GM12872 (cell line): Measurements from ENCODE around the gene HEYL.

Experiments
- TF ChIP-seq, protein P1 (sequence below): IDR thresholded peaks from 3 replicates; pipeline ENCODE4 v1.5.1; 2011; ENCODE audit warnings: low read depth, mild to moderate bottlenecking, low read length, moderate library complexity; ENCODE audit not compliant: insufficient read depth

The HEYL gene

DNA sequence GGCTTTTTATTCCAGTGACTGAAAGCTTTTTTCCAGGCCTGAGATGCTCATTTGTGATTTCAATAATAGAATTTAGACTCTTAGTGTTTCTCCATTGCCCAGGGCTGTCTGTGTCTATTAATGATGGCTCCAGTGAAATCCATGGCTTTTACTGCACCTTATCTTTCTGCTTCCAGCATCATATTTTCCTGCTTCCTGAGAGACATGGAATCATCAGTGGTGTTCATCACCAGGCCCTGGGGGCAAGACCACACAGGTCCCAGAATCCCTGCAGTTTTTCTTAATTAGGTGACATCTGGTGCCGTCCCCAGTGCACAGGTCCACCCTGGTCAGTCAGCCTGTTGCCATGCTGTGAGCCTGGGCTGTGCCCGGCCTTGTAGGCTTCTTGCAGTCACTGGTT lies 16.9 kb upstream of the HEYL start:
- TF ChIP-seq, protein P1, sequence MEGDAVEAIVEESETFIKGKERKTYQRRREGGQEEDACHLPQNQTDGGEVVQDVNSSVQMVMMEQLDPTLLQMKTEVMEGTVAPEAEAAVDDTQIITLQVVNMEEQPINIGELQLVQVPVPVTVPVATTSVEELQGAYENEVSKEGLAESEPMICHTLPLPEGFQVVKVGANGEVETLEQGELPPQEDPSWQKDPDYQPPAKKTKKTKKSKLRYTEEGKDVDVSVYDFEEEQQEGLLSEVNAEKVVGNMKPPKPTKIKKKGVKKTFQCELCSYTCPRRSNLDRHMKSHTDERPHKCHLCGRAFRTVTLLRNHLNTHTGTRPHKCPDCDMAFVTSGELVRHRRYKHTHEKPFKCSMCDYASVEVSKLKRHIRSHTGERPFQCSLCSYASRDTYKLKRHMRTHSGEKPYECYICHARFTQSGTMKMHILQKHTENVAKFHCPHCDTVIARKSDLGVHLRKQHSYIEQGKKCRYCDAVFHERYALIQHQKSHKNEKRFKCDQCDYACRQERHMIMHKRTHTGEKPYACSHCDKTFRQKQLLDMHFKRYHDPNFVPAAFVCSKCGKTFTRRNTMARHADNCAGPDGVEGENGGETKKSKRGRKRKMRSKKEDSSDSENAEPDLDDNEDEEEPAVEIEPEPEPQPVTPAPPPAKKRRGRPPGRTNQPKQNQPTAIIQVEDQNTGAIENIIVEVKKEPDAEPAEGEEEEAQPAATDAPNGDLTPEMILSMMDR = no peak

DNA sequence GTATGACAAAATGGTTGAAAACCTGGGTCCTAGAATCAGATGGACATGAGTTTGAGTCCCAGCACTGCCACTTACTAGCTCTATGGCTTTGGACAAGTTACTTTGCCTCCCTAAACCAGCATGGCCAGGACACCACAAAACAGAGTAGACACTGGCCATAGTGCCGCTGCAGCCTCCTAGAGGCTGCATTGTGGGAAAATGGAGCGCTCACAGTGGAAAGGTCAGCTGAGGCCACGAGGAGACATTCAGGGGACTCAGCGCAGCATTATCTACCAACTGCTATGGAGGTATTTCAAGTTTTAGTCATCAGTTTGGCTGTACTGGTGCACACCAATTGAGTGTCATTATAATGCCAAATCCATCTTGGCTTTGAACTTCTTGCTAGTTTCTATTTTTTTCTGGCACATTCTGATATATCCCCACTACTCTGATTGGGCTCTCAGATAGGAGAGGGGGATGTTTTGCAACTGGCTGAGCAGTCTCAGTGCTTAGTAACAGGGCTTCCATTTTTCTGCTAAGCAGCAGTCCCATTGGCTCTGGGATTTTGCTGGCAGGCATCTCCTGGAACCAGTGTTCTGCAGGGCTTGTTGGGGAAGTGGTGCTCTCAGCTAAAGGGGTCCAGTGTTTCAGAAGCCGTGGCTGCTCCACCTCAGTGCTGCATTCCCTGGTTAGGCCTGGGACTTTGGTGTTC lies 16.3 kb upstream of the HEYL start:
- TF ChIP-seq, protein P1 = no peak

DNA sequence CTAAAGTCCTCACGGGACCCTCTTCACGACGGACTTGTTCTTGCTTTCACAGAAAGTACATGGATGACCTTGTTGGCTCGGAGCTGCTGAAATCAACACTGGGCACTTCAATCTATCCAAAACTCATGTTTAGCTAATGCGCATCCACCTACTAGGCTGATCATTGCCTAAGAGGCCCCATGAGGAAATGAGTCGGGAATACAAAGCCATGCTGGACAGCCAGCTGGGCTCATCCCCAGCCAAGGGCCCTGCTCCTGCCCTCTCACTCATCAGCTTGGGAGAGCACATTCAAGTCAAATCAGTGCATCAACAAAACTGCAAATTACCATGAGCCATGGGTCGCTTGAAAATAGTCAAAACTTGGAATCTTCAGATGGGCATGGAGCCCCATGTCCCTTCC lies 14.8 kb upstream of the HEYL start:
- TF ChIP-seq, protein P1 = no peak

- TF ChIP-seq, protein P1 = peak; percentile 95
Observed at GRCh38 chr1:39653546-39654031, 14.1 kb upstream of the HEYL start.

- TF ChIP-seq, protein P1 = no peak
Observed at GRCh38 chr1:39652554-39652953, 13.1 kb upstream of the HEYL start.

GRCh38 chr1:39652105-39652504 lies 12.7 kb upstream of the HEYL start:
- TF ChIP-seq, protein P1 = no peak

DNA sequence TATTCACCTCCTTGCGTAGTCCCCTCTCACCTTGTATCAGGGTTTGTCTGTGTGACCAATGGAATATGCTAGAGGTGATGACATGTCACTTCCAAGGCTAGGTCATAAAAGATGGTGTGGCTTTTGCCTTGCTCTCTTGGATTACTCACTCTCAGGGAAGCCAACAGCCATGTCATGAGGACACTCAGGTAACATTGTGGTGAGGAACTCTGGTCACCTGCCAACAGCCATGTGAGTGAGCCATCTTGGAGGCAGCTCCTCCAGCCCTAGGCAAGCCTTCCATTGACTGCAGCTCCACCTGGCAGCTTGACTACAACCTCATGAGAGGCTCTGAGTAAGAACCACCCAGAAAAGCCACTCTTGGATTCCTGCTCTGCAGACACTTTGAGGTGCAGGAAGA lies 11.0 kb upstream of the HEYL start:
- TF ChIP-seq, protein P1 = no peak
